Measurements from ENCODE around the gene RPL12. TPM values are rescaled to one million over a fixed set of nuclear protein-coding genes. Genes with fewer than 3 reads are reported as not detected.

The RPL12 gene
- total RNA-seq, 3 donors from 2014 or later (not counting 1 experiment from before 2014, with no cell fraction given) = 561 to 770 (median 724) TPM

- ATAC-seq (no peak), DNase-seq (no peak)
- Histone ChIP-seq H3K9me3 (ENCODE audit: control insufficient read depth, insufficient read depth, low read length) (no peaks in the 10 kb centered on the region), H3K4me3 (ENCODE audit: low read length) (no peak overlapping the region), H3K36me3 (ENCODE audit: control insufficient read depth, insufficient read depth, low read length) (no peaks in the 10 kb centered on the region), H3K4me1 (ENCODE audit: control insufficient read depth, insufficient read depth, low read length) (no peaks in the 10 kb centered on the region), H3K27me3 (ENCODE audit: control insufficient read depth, insufficient read depth, low read length) (no peaks in the 10 kb centered on the region), H3K27ac (ENCODE audit: low read length) (no peak overlapping the region)
- intact Hi-C loops (cut with micrococcal nuclease) = no loop called here
- Mint-ChIP-seq H3K4me1 (peaks cover 0 to 4% of the 10 kb centered on the region in 2 donors), H3K27ac (no peak overlapping the region), H3K4me3 (no peak overlapping the region), H3K9me3 (no peaks in the 10 kb centered on the region), H3K36me3 (no peaks in the 10 kb centered on the region), H3K27me3 (ENCODE audit: low read depth in 2 of 2) (no peaks in the 10 kb centered on the region)
- WGBS (ENCODE audit: insufficient coverage) = 96% methylated on average over 20 of the region's 20 CpGs
- no peak for TF ChIP-seq CTCF (IDR thresholded peaks at IDR 0.05)
Measured at GRCh38 chr9:127405344-127406125, 45.7 kb downstream of the RPL12 start.

- ATAC-seq (no peak), DNase-seq (no peak)
- no peak overlapping the region for H3K4me3 ChIP-seq (ENCODE audit: low read length)
- no peak overlapping the region for H3K4me3 Mint-ChIP-seq
- H3K4me1 Mint-ChIP-seq = peaks cover 0 to 4% of the 10 kb centered on the region in 2 donors
- no peak overlapping the region for H3K27ac Mint-ChIP-seq
- intact Hi-C loops (cut with micrococcal nuclease) = no loop called here
- no peak for TF ChIP-seq CTCF (IDR thresholded peaks at IDR 0.05)
- 94% methylated on average over 23 of the region's 23 CpGs for WGBS (ENCODE audit: insufficient coverage)
- no peaks in the 10 kb centered on the region for H3K9me3 Mint-ChIP-seq
- H3K4me1 ChIP-seq (ENCODE audit: control insufficient read depth, insufficient read depth, low read length) = no peaks in the 10 kb centered on the region
- no peaks in the 10 kb centered on the region for H3K27me3 Mint-ChIP-seq (ENCODE audit: low read depth in 2 of 2)
- H3K36me3 Mint-ChIP-seq = no peaks in the 10 kb centered on the region
- H3K9me3 ChIP-seq (ENCODE audit: control insufficient read depth, insufficient read depth, low read length) = no peaks in the 10 kb centered on the region
- H3K27me3 ChIP-seq (ENCODE audit: control insufficient read depth, insufficient read depth, low read length) = no peaks in the 10 kb centered on the region
- H3K27ac ChIP-seq (ENCODE audit: low read length) = no peak overlapping the region
- H3K36me3 ChIP-seq (ENCODE audit: control insufficient read depth, insufficient read depth, low read length) = peaks cover 2% of the 10 kb centered on the region
Measured at GRCh38 chr9:127404631-127405030, 46.6 kb downstream of the RPL12 start.

GRCh38 chr9:127403507-127404192 lies 47.6 kb downstream of the RPL12 start:
- Mint-ChIP-seq H3K27ac (no peak overlapping the region), H3K27me3 (ENCODE audit: low read depth in 2 of 2) (no peaks in the 10 kb centered on the region), H3K4me1 (peaks cover 0 to 5% of the 10 kb centered on the region in 2 donors), H3K36me3 (no peaks in the 10 kb centered on the region), H3K4me3 (no peak overlapping the region), H3K9me3 (no peaks in the 10 kb centered on the region)
- no peak overlapping the region for H3K4me3 ChIP-seq (ENCODE audit: low read length)
- no peaks in the 10 kb centered on the region for H3K9me3 ChIP-seq (ENCODE audit: control insufficient read depth, insufficient read depth, low read length)
- DNase-seq (no peak), ATAC-seq (no peak)
- H3K27ac ChIP-seq (ENCODE audit: low read length) = no peak overlapping the region
- no peak for TF ChIP-seq CTCF (IDR thresholded peaks at IDR 0.05)
- intact Hi-C loops (cut with micrococcal nuclease) = no loop called here
- peaks cover 2% of the 10 kb centered on the region for H3K36me3 ChIP-seq (ENCODE audit: control insufficient read depth, insufficient read depth, low read length)
- peaks cover 5% of the 10 kb centered on the region for H3K27me3 ChIP-seq (ENCODE audit: control insufficient read depth, insufficient read depth, low read length)
- H3K4me1 ChIP-seq (ENCODE audit: control insufficient read depth, insufficient read depth, low read length) = peaks cover under 1% of the 10 kb centered on the region
- WGBS (ENCODE audit: insufficient coverage) = 94% methylated on average over 21 of the region's 22 CpGs

Measured in natural killer cell (primary cell).